GM23338 (cell line): Measurements from ENCODE around the gene DCST1. TPM values are rescaled to one million over a fixed set of nuclear protein-coding genes. Genes with fewer than 3 reads are reported as not detected.

Experiments
- ATAC-seq: fragments of 200-7000 bp; cut with Tn5 transposase; 3 replicates; pipeline ENCODE4 v1.9.1; 2020
- DNase-seq: peaks from one replicate; pipeline ENCODE4 v3.0.0-alpha.2; 2015; ENCODE audit warnings: low spot score
- H2AFZ ChIP-seq: fragments of 200-600 bp; sonication (generic); 2 replicates; pipeline ENCODE4 v1.8.0; 2016; ENCODE audit warnings: antibody characterized with exemption, mild to moderate bottlenecking, moderate library complexity
- H3F3A ChIP-seq: fragments of 200-600 bp; sonication (generic); replicated peaks from 2 replicates; pipeline ENCODE4 v1.8.0; 2017; ENCODE audit warnings: antibody characterized with exemption, mixed run types, low read depth
- H3K27ac ChIP-seq: fragments of 200-600 bp; sonication (generic); 2 replicates; pipeline ENCODE4 v1.6.1; 2016; ENCODE audit warnings: low read depth
- H3K27me3 ChIP-seq: fragments of 200-600 bp; sonication (generic); 2 replicates; pipeline ENCODE4 v1.8.0; 2016; ENCODE audit warnings: mild to moderate bottlenecking, mixed run types, moderate library complexity; ENCODE audit not compliant: insufficient read depth
- H3K36me3 ChIP-seq: fragments of 200-600 bp; sonication (generic); 2 replicates; pipeline ENCODE4 v1.8.0; 2016; ENCODE audit warnings: mild to moderate bottlenecking; ENCODE audit not compliant: insufficient read depth
- H3K4me1 ChIP-seq: fragments of 200-600 bp; sonication (generic); 2 replicates; pipeline ENCODE4 v1.8.0; 2016; ENCODE audit warnings: mild to moderate bottlenecking, moderate library complexity; ENCODE audit not compliant: insufficient read depth
- H3K4me2 ChIP-seq: fragments of 200-600 bp; sonication (generic); 2 replicates; pipeline ENCODE4 v1.7.1; 2017; ENCODE audit warnings: mixed run types
- H3K4me3 ChIP-seq: fragments of 200-600 bp; sonication (generic); 2 replicates; pipeline ENCODE4 v1.6.1; 2016; ENCODE audit warnings: mixed run types
- H3K79me2 ChIP-seq: fragments of 200-600 bp; sonication (generic); replicated peaks from 2 replicates; pipeline ENCODE4 v1.8.0; 2017; ENCODE audit warnings: mild to moderate bottlenecking; ENCODE audit not compliant: insufficient read depth
- H3K9me2 ChIP-seq: fragments of 200-600 bp; sonication (generic); 2 replicates; pipeline ENCODE4 v1.8.0; 2017; ENCODE audit not compliant: insufficient read depth
- H4K20me1 ChIP-seq: fragments of 200-600 bp; sonication (generic); replicated peaks from 2 replicates; pipeline ENCODE4 v1.8.0; 2017; ENCODE audit warnings: mild to moderate bottlenecking; ENCODE audit not compliant: insufficient read depth
- H3K27ac Mint-ChIP-seq: 2 replicates; pipeline ENCODE4 v1.8.0; 2020; ENCODE audit warnings: inconsistent platforms, mild to moderate bottlenecking, moderate library complexity, mixed read lengths
- H3K27me3 Mint-ChIP-seq: 3 replicates; pipeline ENCODE4 v1.8.0; 2022; ENCODE audit warnings: low read depth, mild to moderate bottlenecking, moderate library complexity, mixed read lengths, inconsistent platforms; ENCODE audit not compliant: insufficient read depth, poor library complexity
- H3K36me3 Mint-ChIP-seq: 3 replicates; pipeline ENCODE4 v1.8.0; 2021; ENCODE audit warnings: low read depth, mild to moderate bottlenecking, inconsistent platforms, moderate library complexity, mixed read lengths
- H3K4me1 Mint-ChIP-seq: 3 replicates; pipeline ENCODE4 v1.8.0; 2020; ENCODE audit warnings: mild to moderate bottlenecking, inconsistent platforms, mixed read lengths
- H3K4me3 Mint-ChIP-seq: 3 replicates; pipeline ENCODE4 v1.8.0; 2021; ENCODE audit warnings: moderate library complexity, mild to moderate bottlenecking, inconsistent platforms, mixed read lengths
- H3K9me3 Mint-ChIP-seq: 3 replicates; pipeline ENCODE4 v1.8.0; 2020; ENCODE audit warnings: moderate library complexity, mild to moderate bottlenecking, inconsistent platforms, mixed read lengths
- CREB1 ChIP-seq: fragments of 250-450 bp; sonication (Bioruptor Pico); IDR thresholded peaks from 2 replicates; pipeline ENCODE4 v1.5.0; 2020; ENCODE audit warnings: low read depth, mild to moderate bottlenecking, moderate library complexity
- EZH2 ChIP-seq: fragments of 200-600 bp; sonication (generic); IDR thresholded peaks from one replicate; pipeline ENCODE4 v1.8.0; 2017; ENCODE audit warnings: antibody characterized with exemption, mild to moderate bottlenecking, low read depth; ENCODE audit not compliant: unreplicated experiment
- EZH2phosphoT487 ChIP-seq: fragments of 200-600 bp; sonication (generic); IDR thresholded peaks from one replicate; pipeline ENCODE4 v1.8.1; 2018; ENCODE audit warnings: antibody characterized with exemption; ENCODE audit not compliant: unreplicated experiment
- JUNB ChIP-seq: IDR thresholded peaks from one replicate; pipeline ENCODE4 v1.6.1; 2016; ENCODE audit warnings: antibody characterized with exemption; ENCODE audit not compliant: unreplicated experiment
- NANOG ChIP-seq: IDR thresholded peaks from 2 replicates; pipeline ENCODE4 v1.6.1; 2016; ENCODE audit warnings: antibody characterized with exemption, borderline replicate concordance
- POLR2AphosphoS5 ChIP-seq: IDR thresholded peaks from 2 replicates; pipeline ENCODE4 v1.6.1; 2016; ENCODE audit warnings: antibody characterized with exemption, low read depth
- STAT1 ChIP-seq: IDR thresholded peaks from one replicate; pipeline ENCODE4 v1.6.1; 2016; ENCODE audit warnings: antibody characterized with exemption; ENCODE audit not compliant: unreplicated experiment
- ZNF114 ChIP-seq: fragments of 250-450 bp; sonication (Bioruptor Pico); IDR thresholded peaks from 2 replicates; pipeline ENCODE4 v1.5.0; 2020; ENCODE audit warnings: mild to moderate bottlenecking, moderate library complexity
- ZNF331 ChIP-seq: fragments of 250-450 bp; sonication (Bioruptor Pico); IDR thresholded peaks from 2 replicates; pipeline ENCODE4 v1.5.0; 2020; ENCODE audit warnings: low read depth, mild to moderate bottlenecking, moderate library complexity
- polyA plus RNA-seq: library from polyadenylated mRNA; unstranded; fragments of >200 nt; fragmentation: Nextera tagmentation; extraction: Ambion mirVana; gene quantifications from 2 replicates; pipeline ENCODE4 v1.2.1, GENCODE V29; 2016
- total RNA-seq: library from RNA; depleted of rRNA; stranded (reverse); fragments of >200 nt; shearing (Covaris generic); gene quantifications from 2 replicates; pipeline ENCODE4 v1.2.3, GENCODE V29; 2014
- TF ChIP-seq, protein P1 (sequence below): fragments of 250-450 bp; sonication (Bioruptor Pico); IDR thresholded peaks from 2 replicates; pipeline ENCODE4 v1.5.0; 2020; ENCODE audit warnings: mild to moderate bottlenecking, moderate library complexity
- TF ChIP-seq, protein P2 (sequence below): IDR thresholded peaks from 2 replicates; pipeline ENCODE4 v1.6.1; 2016; ENCODE audit warnings: antibody characterized with exemption
- TF ChIP-seq, protein P3 (sequence below), 2 experiments: fragments of 200-600 bp in 1 of 2; sonication (generic) in 1 of 2; conservative IDR thresholded peaks; 2 replicates each; pipeline versions ENCODE4 v1.5.1 to v1.6.1; 2016 to 2017; ENCODE audit warnings: antibody characterized with exemption in 2 of 2, low read depth in 2 of 2, mild to moderate bottlenecking in 2 of 2, moderate library complexity in 1 of 2
- TF ChIP-seq, protein P4 (sequence below): IDR thresholded peaks from one replicate; pipeline ENCODE4 v1.6.1; 2018; ENCODE audit warnings: antibody characterized with exemption; ENCODE audit not compliant: unreplicated experiment

The DCST1 gene
- total and polyA plus RNA-seq, 2 experiments from 2014 or later, result not detected

DNA sequence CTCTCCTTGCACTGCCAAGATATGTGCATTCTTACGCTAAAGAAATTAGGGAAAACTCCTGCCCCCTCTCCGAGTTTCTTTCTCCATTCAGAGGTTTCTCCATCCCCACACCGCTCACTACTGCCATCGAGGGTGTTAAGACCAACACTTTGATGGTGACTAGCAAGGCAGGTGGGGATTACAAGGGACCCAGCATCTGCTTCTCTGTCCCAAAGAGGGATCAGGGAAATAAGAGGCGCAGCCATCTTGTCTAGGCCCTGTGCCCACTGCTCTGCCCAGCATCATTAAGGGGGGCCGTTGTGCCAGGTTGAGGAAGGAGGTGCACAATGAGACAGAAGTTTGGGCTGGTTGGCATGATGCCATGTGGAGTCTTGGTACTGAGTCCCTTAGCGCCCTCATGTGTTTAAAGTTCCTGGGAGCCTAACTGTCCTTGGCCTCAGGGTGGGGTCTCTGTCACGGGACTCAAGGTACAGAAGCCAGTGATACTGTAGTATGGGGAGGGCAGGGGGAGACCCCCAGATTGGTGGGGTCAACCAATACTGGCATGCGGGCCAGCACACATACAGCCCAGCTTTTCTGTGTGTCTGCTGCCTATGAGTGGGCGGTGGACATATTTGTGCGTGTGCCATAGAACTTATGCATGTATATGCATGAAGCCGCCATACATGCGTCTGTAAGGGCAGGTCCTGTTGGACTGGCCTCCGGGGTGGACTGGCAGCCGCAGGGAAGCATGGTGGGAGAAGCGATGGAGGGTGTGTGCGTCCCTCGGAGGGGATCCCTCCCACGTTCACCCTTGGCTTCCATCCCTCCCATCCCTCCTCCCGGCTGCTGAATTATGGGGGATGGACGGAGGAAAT lies 50.5 kb downstream of the DCST1 start:
- Mint-ChIP-seq H3K9me3 (no peaks in the 10 kb centered on the region), H3K27ac (0 out of 2 replicates have a peak overlapping the region, but pooled peaks have one; percentile 86), H3K4me3 (peak overlapping the region; percentile 95), H3K27me3 (peaks cover 73% of the 10 kb centered on the region), H3K4me1 (peaks cover 47% of the 10 kb centered on the region), H3K36me3 (no peaks in the 10 kb centered on the region; the same call in 2 of the 3 replicates)
- no peaks in the 10 kb centered on the region for H3K36me3 ChIP-seq
- H2AFZ ChIP-seq, result no peak overlapping the region
- DNase-seq (no peak), ATAC-seq (no peak)
- H3K4me2 ChIP-seq, result peak overlapping the region; percentile 76
- H3K4me3 ChIP-seq, result peak overlapping the region; percentile 88
- no peaks in the 10 kb centered on the region for H3K9me2 ChIP-seq
- TF ChIP-seq, protein P1, sequence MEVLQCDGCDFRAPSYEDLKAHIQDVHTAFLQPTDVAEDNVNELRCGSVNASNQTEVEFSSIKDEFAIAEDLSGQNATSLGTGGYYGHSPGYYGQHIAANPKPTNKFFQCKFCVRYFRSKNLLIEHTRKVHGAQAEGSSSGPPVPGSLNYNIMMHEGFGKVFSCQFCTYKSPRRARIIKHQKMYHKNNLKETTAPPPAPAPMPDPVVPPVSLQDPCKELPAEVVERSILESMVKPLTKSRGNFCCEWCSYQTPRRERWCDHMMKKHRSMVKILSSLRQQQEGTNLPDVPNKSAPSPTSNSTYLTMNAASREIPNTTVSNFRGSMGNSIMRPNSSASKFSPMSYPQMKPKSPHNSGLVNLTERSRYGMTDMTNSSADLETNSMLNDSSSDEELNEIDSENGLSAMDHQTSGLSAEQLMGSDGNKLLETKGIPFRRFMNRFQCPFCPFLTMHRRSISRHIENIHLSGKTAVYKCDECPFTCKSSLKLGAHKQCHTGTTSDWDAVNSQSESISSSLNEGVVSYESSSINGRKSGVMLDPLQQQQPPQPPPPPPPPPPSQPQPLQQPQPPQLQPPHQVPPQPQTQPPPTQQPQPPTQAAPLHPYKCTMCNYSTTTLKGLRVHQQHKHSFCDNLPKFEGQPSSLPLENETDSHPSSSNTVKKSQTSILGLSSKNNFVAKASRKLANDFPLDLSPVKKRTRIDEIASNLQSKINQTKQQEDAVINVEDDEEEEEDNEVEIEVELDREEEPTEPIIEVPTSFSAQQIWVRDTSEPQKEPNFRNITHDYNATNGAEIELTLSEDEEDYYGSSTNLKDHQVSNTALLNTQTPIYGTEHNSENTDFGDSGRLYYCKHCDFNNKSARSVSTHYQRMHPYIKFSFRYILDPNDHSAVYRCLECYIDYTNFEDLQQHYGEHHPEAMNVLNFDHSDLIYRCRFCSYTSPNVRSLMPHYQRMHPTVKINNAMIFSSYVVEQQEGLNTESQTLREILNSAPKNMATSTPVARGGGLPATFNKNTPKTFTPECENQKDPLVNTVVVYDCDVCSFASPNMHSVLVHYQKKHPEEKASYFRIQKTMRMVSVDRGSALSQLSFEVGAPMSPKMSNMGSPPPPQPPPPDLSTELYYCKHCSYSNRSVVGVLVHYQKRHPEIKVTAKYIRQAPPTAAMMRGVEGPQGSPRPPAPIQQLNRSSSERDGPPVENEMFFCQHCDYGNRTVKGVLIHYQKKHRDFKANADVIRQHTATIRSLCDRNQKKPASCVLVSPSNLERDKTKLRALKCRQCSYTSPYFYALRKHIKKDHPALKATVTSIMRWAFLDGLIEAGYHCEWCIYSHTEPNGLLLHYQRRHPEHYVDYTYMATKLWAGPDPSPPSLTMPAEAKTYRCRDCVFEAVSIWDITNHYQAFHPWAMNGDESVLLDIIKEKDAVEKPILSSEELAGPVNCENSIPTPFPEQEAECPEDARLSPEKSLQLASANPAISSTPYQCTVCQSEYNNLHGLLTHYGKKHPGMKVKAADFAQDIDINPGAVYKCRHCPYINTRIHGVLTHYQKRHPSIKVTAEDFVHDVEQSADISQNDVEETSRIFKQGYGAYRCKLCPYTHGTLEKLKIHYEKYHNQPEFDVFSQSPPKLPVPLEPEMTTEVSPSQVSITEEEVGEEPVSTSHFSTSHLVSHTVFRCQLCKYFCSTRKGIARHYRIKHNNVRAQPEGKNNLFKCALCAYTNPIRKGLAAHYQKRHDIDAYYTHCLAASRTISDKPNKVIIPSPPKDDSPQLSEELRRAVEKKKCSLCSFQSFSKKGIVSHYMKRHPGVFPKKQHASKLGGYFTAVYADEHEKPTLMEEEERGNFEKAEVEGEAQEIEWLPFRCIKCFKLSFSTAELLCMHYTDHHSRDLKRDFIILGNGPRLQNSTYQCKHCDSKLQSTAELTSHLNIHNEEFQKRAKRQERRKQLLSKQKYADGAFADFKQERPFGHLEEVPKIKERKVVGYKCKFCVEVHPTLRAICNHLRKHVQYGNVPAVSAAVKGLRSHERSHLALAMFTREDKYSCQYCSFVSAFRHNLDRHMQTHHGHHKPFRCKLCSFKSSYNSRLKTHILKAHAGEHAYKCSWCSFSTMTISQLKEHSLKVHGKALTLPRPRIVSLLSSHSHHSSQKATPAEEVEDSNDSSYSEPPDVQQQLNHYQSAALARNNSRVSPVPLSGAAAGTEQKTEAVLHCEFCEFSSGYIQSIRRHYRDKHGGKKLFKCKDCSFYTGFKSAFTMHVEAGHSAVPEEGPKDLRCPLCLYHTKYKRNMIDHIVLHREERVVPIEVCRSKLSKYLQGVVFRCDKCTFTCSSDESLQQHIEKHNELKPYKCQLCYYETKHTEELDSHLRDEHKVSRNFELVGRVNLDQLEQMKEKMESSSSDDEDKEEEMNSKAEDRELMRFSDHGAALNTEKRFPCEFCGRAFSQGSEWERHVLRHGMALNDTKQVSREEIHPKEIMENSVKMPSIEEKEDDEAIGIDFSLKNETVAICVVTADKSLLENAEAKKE, result no peak
- TF ChIP-seq CREB1 (CRISPR knock-in tag) (no peak), EZH2 (peak; percentile 40), ZNF114 (CRISPR knock-in tag) (no peak), STAT1 (no peak), EZH2phosphoT487 (no peak), JUNB (peak; percentile 32), ZNF331 (CRISPR knock-in tag) (no peak), POLR2AphosphoS5 (no peak), NANOG (no peak; the same call in 1 of the 2 replicates)
- TF ChIP-seq, protein P2, sequence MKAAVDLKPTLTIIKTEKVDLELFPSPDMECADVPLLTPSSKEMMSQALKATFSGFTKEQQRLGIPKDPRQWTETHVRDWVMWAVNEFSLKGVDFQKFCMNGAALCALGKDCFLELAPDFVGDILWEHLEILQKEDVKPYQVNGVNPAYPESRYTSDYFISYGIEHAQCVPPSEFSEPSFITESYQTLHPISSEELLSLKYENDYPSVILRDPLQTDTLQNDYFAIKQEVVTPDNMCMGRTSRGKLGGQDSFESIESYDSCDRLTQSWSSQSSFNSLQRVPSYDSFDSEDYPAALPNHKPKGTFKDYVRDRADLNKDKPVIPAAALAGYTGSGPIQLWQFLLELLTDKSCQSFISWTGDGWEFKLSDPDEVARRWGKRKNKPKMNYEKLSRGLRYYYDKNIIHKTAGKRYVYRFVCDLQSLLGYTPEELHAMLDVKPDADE, result no peak
- TF ChIP-seq, protein P3, sequence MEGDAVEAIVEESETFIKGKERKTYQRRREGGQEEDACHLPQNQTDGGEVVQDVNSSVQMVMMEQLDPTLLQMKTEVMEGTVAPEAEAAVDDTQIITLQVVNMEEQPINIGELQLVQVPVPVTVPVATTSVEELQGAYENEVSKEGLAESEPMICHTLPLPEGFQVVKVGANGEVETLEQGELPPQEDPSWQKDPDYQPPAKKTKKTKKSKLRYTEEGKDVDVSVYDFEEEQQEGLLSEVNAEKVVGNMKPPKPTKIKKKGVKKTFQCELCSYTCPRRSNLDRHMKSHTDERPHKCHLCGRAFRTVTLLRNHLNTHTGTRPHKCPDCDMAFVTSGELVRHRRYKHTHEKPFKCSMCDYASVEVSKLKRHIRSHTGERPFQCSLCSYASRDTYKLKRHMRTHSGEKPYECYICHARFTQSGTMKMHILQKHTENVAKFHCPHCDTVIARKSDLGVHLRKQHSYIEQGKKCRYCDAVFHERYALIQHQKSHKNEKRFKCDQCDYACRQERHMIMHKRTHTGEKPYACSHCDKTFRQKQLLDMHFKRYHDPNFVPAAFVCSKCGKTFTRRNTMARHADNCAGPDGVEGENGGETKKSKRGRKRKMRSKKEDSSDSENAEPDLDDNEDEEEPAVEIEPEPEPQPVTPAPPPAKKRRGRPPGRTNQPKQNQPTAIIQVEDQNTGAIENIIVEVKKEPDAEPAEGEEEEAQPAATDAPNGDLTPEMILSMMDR (conservative IDR thresholded peaks at IDR 0.05; ENCODE audit: low read depth in 2 of 2), result peak in 1 of 2 experiments; percentile 53; a peak in 2 of 4 replicates
- TF ChIP-seq, protein P4, sequence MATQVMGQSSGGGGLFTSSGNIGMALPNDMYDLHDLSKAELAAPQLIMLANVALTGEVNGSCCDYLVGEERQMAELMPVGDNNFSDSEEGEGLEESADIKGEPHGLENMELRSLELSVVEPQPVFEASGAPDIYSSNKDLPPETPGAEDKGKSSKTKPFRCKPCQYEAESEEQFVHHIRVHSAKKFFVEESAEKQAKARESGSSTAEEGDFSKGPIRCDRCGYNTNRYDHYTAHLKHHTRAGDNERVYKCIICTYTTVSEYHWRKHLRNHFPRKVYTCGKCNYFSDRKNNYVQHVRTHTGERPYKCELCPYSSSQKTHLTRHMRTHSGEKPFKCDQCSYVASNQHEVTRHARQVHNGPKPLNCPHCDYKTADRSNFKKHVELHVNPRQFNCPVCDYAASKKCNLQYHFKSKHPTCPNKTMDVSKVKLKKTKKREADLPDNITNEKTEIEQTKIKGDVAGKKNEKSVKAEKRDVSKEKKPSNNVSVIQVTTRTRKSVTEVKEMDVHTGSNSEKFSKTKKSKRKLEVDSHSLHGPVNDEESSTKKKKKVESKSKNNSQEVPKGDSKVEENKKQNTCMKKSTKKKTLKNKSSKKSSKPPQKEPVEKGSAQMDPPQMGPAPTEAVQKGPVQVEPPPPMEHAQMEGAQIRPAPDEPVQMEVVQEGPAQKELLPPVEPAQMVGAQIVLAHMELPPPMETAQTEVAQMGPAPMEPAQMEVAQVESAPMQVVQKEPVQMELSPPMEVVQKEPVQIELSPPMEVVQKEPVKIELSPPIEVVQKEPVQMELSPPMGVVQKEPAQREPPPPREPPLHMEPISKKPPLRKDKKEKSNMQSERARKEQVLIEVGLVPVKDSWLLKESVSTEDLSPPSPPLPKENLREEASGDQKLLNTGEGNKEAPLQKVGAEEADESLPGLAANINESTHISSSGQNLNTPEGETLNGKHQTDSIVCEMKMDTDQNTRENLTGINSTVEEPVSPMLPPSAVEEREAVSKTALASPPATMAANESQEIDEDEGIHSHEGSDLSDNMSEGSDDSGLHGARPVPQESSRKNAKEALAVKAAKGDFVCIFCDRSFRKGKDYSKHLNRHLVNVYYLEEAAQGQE, result no peak
- H4K20me1 ChIP-seq, result peaks cover 6% of the 10 kb centered on the region; the same call in 1 of the 2 replicates
- H3K27me3 ChIP-seq, result peaks cover 54% of the 10 kb centered on the region
- H3K4me1 ChIP-seq, result peaks cover 24% of the 10 kb centered on the region
- no peak overlapping the region for H3K27ac ChIP-seq
- H3K79me2 ChIP-seq, result no peaks in the 10 kb centered on the region
- H3F3A ChIP-seq, result peaks cover 18% of the 10 kb centered on the region; the same call in 1 of the 2 replicates
